Stimulated activated CD8-positive, alpha-beta memory T cell treated with anti-CD3 and anti-CD28 coated beads, Interleukin-4, amount 100 ng/mL, for 24 hours (primary cell): ENCODE results near the gene ZNF385B.
"Not testable (repeated sequence)": the region's sequence is repeated elsewhere in the genome, so short reads cannot be mapped to it uniquely, and the experiment has no call there.

ENCODE experiments used
- DNase-seq: peaks from one replicate; pipeline ENCODE4 v3.0.0-alpha.2; 2020; ENCODE audit warnings: low read depth

Gene ZNF385B

GRCh38 chr2:179629776-179630175, 231.6 kb downstream of the ZNF385B start:
- not testable (repeated sequence) for DNase-seq

GRCh38 chr2:179626261-179626660, 235.2 kb downstream of the ZNF385B start:
- no peak for DNase-seq

- no peak for DNase-seq
Measured at GRCh38 chr2:179622635-179623300, 238.6 kb downstream of the ZNF385B start.

- no peak for DNase-seq
Measured at GRCh38 chr2:179622112-179622511, 239.3 kb downstream of the ZNF385B start.

GRCh38 chr2:179619947-179620467, 241.4 kb downstream of the ZNF385B start:
- DNase-seq = no peak

GRCh38 chr2:179614121-179614520, 247.3 kb downstream of the ZNF385B start:
- DNase-seq = no peak

GRCh38 chr2:179613701-179614100, 247.7 kb downstream of the ZNF385B start:
- DNase-seq = no peak

- DNase-seq = no peak
Measured at GRCh38 chr2:179613299-179613651, 248.1 kb downstream of the ZNF385B start.

- DNase-seq = no peak
Measured at GRCh38 chr2:179612591-179613298, 248.7 kb downstream of the ZNF385B start.

GRCh38 chr2:179612108-179612507, 249.3 kb downstream of the ZNF385B start:
- DNase-seq = no peak

- DNase-seq = no peak
Measured at GRCh38 chr2:179606141-179606540, 255.3 kb downstream of the ZNF385B start.

GRCh38 chr2:179605341-179605740, 256.1 kb downstream of the ZNF385B start:
- DNase-seq = no peak

GRCh38 chr2:179604598-179604997, 256.8 kb downstream of the ZNF385B start:
- DNase-seq = no peak

- no peak for DNase-seq
Measured at GRCh38 chr2:179602452-179602851, 259.0 kb downstream of the ZNF385B start.

- no peak for DNase-seq
Measured at GRCh38 chr2:179596018-179596417, 265.4 kb downstream of the ZNF385B start.

GRCh38 chr2:179595284-179595683, 266.1 kb downstream of the ZNF385B start:
- no peak for DNase-seq

GRCh38 chr2:179594268-179595112, 266.9 kb downstream of the ZNF385B start:
- no peak for DNase-seq

GRCh38 chr2:179593323-179593722, 268.1 kb downstream of the ZNF385B start:
- DNase-seq = no peak

GRCh38 chr2:179592167-179592936, 269.1 kb downstream of the ZNF385B start:
- DNase-seq = no peak

- DNase-seq = no peak
Measured at GRCh38 chr2:179591690-179592089, 269.7 kb downstream of the ZNF385B start.

- no peak for DNase-seq
Measured at GRCh38 chr2:179588486-179589145, 272.8 kb downstream of the ZNF385B start.
